GM23338 (cell line): ENCODE data around the gene HAGH. TPM values are rescaled to one million over a fixed set of nuclear protein-coding genes. Genes with fewer than 3 reads are reported as not detected.

Experiments
- ATAC-seq: fragments of 200-7000 bp; cut with Tn5 transposase; 3 replicates; pipeline ENCODE4 v1.9.1; 2020
- DNase-seq: peaks from one replicate; pipeline ENCODE4 v3.0.0-alpha.2; 2015; ENCODE audit warnings: low spot score
- H2AFZ ChIP-seq: fragments of 200-600 bp; sonication (generic); 2 replicates; pipeline ENCODE4 v1.8.0; 2016; ENCODE audit warnings: antibody characterized with exemption, mild to moderate bottlenecking, moderate library complexity
- H3F3A ChIP-seq: fragments of 200-600 bp; sonication (generic); replicated peaks from 2 replicates; pipeline ENCODE4 v1.8.0; 2017; ENCODE audit warnings: antibody characterized with exemption, mixed run types, low read depth
- H3K27ac ChIP-seq: fragments of 200-600 bp; sonication (generic); 2 replicates; pipeline ENCODE4 v1.6.1; 2016; ENCODE audit warnings: low read depth
- H3K27me3 ChIP-seq: fragments of 200-600 bp; sonication (generic); 2 replicates; pipeline ENCODE4 v1.8.0; 2016; ENCODE audit warnings: mild to moderate bottlenecking, mixed run types, moderate library complexity; ENCODE audit not compliant: insufficient read depth
- H3K36me3 ChIP-seq: fragments of 200-600 bp; sonication (generic); 2 replicates; pipeline ENCODE4 v1.8.0; 2016; ENCODE audit warnings: mild to moderate bottlenecking; ENCODE audit not compliant: insufficient read depth
- H3K4me1 ChIP-seq: fragments of 200-600 bp; sonication (generic); 2 replicates; pipeline ENCODE4 v1.8.0; 2016; ENCODE audit warnings: mild to moderate bottlenecking, moderate library complexity; ENCODE audit not compliant: insufficient read depth
- H3K4me2 ChIP-seq: fragments of 200-600 bp; sonication (generic); 2 replicates; pipeline ENCODE4 v1.7.1; 2017; ENCODE audit warnings: mixed run types
- H3K4me3 ChIP-seq: fragments of 200-600 bp; sonication (generic); 2 replicates; pipeline ENCODE4 v1.6.1; 2016; ENCODE audit warnings: mixed run types
- H3K79me2 ChIP-seq: fragments of 200-600 bp; sonication (generic); replicated peaks from 2 replicates; pipeline ENCODE4 v1.8.0; 2017; ENCODE audit warnings: mild to moderate bottlenecking; ENCODE audit not compliant: insufficient read depth
- H3K9me2 ChIP-seq: fragments of 200-600 bp; sonication (generic); 2 replicates; pipeline ENCODE4 v1.8.0; 2017; ENCODE audit not compliant: insufficient read depth
- H4K20me1 ChIP-seq: fragments of 200-600 bp; sonication (generic); replicated peaks from 2 replicates; pipeline ENCODE4 v1.8.0; 2017; ENCODE audit warnings: mild to moderate bottlenecking; ENCODE audit not compliant: insufficient read depth
- H3K27ac Mint-ChIP-seq: 2 replicates; pipeline ENCODE4 v1.8.0; 2020; ENCODE audit warnings: inconsistent platforms, mild to moderate bottlenecking, moderate library complexity, mixed read lengths
- H3K27me3 Mint-ChIP-seq: 3 replicates; pipeline ENCODE4 v1.8.0; 2022; ENCODE audit warnings: low read depth, mild to moderate bottlenecking, moderate library complexity, mixed read lengths, inconsistent platforms; ENCODE audit not compliant: insufficient read depth, poor library complexity
- H3K36me3 Mint-ChIP-seq: 3 replicates; pipeline ENCODE4 v1.8.0; 2021; ENCODE audit warnings: low read depth, mild to moderate bottlenecking, inconsistent platforms, moderate library complexity, mixed read lengths
- H3K4me1 Mint-ChIP-seq: 3 replicates; pipeline ENCODE4 v1.8.0; 2020; ENCODE audit warnings: mild to moderate bottlenecking, inconsistent platforms, mixed read lengths
- H3K4me3 Mint-ChIP-seq: 3 replicates; pipeline ENCODE4 v1.8.0; 2021; ENCODE audit warnings: moderate library complexity, mild to moderate bottlenecking, inconsistent platforms, mixed read lengths
- H3K9me3 Mint-ChIP-seq: 3 replicates; pipeline ENCODE4 v1.8.0; 2020; ENCODE audit warnings: moderate library complexity, mild to moderate bottlenecking, inconsistent platforms, mixed read lengths
- CTCF ChIP-seq, 2 experiments: fragments of 200-600 bp in 1 of 2; sonication (generic) in 1 of 2; conservative IDR thresholded peaks; 2 replicates each; pipeline versions ENCODE4 v1.5.1 to v1.6.1; 2016 to 2017; ENCODE audit warnings: antibody characterized with exemption in 2 of 2, low read depth in 2 of 2, mild to moderate bottlenecking in 2 of 2, moderate library complexity in 1 of 2
- ETS1 ChIP-seq: IDR thresholded peaks from 2 replicates; pipeline ENCODE4 v1.6.1; 2016; ENCODE audit warnings: antibody characterized with exemption
- EZH2phosphoT487 ChIP-seq: fragments of 200-600 bp; sonication (generic); IDR thresholded peaks from one replicate; pipeline ENCODE4 v1.8.1; 2018; ENCODE audit warnings: antibody characterized with exemption; ENCODE audit not compliant: unreplicated experiment
- JUNB ChIP-seq: IDR thresholded peaks from one replicate; pipeline ENCODE4 v1.6.1; 2016; ENCODE audit warnings: antibody characterized with exemption; ENCODE audit not compliant: unreplicated experiment
- NANOG ChIP-seq: IDR thresholded peaks from 2 replicates; pipeline ENCODE4 v1.6.1; 2016; ENCODE audit warnings: antibody characterized with exemption, borderline replicate concordance
- POLR2AphosphoS5 ChIP-seq: IDR thresholded peaks from 2 replicates; pipeline ENCODE4 v1.6.1; 2016; ENCODE audit warnings: antibody characterized with exemption, low read depth
- REST ChIP-seq: IDR thresholded peaks from one replicate; pipeline ENCODE4 v1.6.1; 2018; ENCODE audit warnings: antibody characterized with exemption; ENCODE audit not compliant: unreplicated experiment
- STAT1 ChIP-seq: IDR thresholded peaks from one replicate; pipeline ENCODE4 v1.6.1; 2016; ENCODE audit warnings: antibody characterized with exemption; ENCODE audit not compliant: unreplicated experiment
- ZNF114 ChIP-seq: fragments of 250-450 bp; sonication (Bioruptor Pico); IDR thresholded peaks from 2 replicates; pipeline ENCODE4 v1.5.0; 2020; ENCODE audit warnings: mild to moderate bottlenecking, moderate library complexity
- ZNF331 ChIP-seq: fragments of 250-450 bp; sonication (Bioruptor Pico); IDR thresholded peaks from 2 replicates; pipeline ENCODE4 v1.5.0; 2020; ENCODE audit warnings: low read depth, mild to moderate bottlenecking, moderate library complexity
- ZNF462 ChIP-seq: fragments of 250-450 bp; sonication (Bioruptor Pico); IDR thresholded peaks from 2 replicates; pipeline ENCODE4 v1.5.0; 2020; ENCODE audit warnings: mild to moderate bottlenecking, moderate library complexity
- polyA plus RNA-seq: library from polyadenylated mRNA; unstranded; fragments of >200 nt; fragmentation: Nextera tagmentation; extraction: Ambion mirVana; gene quantifications from 2 replicates; pipeline ENCODE4 v1.2.1, GENCODE V29; 2016
- total RNA-seq: library from RNA; depleted of rRNA; stranded (reverse); fragments of >200 nt; shearing (Covaris generic); gene quantifications from 2 replicates; pipeline ENCODE4 v1.2.3, GENCODE V29; 2014

HAGH gene
- total and polyA plus RNA-seq, 2 experiments from 2014 or later = 24.7 to 28.9 TPM

- Mint-ChIP-seq H3K4me3 (no peak overlapping the region; the same call in 2 of the 3 replicates), H3K36me3 (peaks cover 8% of the 10 kb centered on the region), H3K9me3 (no peaks in the 10 kb centered on the region; the same call in 2 of the 3 replicates), H3K4me1 (no peaks in the 10 kb centered on the region), H3K27ac (no peak overlapping the region), H3K27me3 (peaks cover 10% of the 10 kb centered on the region)
- no peak overlapping the region for H3K4me2 ChIP-seq
- H2AFZ ChIP-seq = no peak overlapping the region
- ATAC-seq = no peak
- TF ChIP-seq STAT1 (no peak), REST (no peak), ZNF114 (CRISPR knock-in tag) (no peak), JUNB (no peak), CTCF (conservative IDR thresholded peaks at IDR 0.05; ENCODE audit: low read depth in 2 of 2) (no peak), POLR2AphosphoS5 (no peak), EZH2phosphoT487 (no peak), ZNF331 (no peak), NANOG (no peak), ETS1 (no peak), ZNF462 (CRISPR knock-in tag) (no peak)
- 0 out of 2 replicates have a peak, but pooled peaks cover 3% of the 10 kb centered on the region for H3F3A ChIP-seq
- H4K20me1 ChIP-seq = no peaks in the 10 kb centered on the region
- no peaks in the 10 kb centered on the region for H3K36me3 ChIP-seq
- no peaks in the 10 kb centered on the region for H3K27me3 ChIP-seq
- H3K4me1 ChIP-seq = no peaks in the 10 kb centered on the region; the same call in 1 of the 2 replicates
- no peak overlapping the region for H3K27ac ChIP-seq
- H3K9me2 ChIP-seq = no peaks in the 10 kb centered on the region
- DNase-seq = no peak
- H3K79me2 ChIP-seq = no peaks in the 10 kb centered on the region
- H3K4me3 ChIP-seq = no peak overlapping the region
Observed at GRCh38 chr16:1760911-1761310, 65.7 kb downstream of the HAGH start.
